Cardiac fibroblast (primary cell): ENCODE results near the gene SMIM24.

Experiments
- DNase-seq, 2 donors: peaks; one replicate each; pipeline versions ENCODE4 v3.0.0 to v3.0.0-alpha.2; 2010; ENCODE audit warnings: low read depth in 2 of 2
- H3K4me3 ChIP-seq, 2 donors: replicated peaks in 1 of 2; 1 replicate in 1 of 2; 2 replicates in 1 of 2; pipeline ENCODE4 v1.5.1; 2011; ENCODE audit warnings: low read depth in 2 of 2, low read length in 2 of 2, mild to moderate bottlenecking in 2 of 2, moderate library complexity in 1 of 2
- CTCF ChIP-seq: IDR thresholded peaks from one replicate; pipeline ENCODE4 v1.5.1; 2011; ENCODE audit warnings: low read depth, mild to moderate bottlenecking, low read length, inconsistent platforms

Gene SMIM24

GRCh38 chr19:3496392-3497273 is 16.3 kb upstream of the SMIM24 start:
- DNase-seq: no peak
- no peak for TF ChIP-seq CTCF
- H3K4me3 ChIP-seq: no peak overlapping the region

DNA sequence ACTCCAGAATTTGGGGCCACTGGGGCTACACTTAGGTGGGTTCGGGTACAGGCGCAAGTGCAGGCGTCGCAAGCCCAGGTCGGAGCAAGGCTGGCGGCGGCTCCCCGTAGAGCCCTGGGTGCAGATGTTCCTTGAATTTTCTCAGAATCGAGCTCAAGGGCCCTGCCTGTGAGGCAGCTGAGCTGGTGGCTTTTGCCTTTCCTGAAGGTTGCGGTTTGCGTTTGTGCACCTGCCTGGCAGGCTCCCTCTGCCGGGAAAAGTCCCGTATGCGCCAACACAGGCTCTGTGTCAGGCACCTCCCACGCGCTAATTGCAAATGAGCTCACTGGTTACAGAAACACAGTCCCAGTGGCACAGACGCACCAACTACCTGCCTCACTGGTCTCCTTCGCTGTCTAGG is 14.2 kb upstream of the SMIM24 start:
- no peak overlapping the region for H3K4me3 ChIP-seq
- TF ChIP-seq CTCF: no peak
- DNase-seq: no peak

DNA sequence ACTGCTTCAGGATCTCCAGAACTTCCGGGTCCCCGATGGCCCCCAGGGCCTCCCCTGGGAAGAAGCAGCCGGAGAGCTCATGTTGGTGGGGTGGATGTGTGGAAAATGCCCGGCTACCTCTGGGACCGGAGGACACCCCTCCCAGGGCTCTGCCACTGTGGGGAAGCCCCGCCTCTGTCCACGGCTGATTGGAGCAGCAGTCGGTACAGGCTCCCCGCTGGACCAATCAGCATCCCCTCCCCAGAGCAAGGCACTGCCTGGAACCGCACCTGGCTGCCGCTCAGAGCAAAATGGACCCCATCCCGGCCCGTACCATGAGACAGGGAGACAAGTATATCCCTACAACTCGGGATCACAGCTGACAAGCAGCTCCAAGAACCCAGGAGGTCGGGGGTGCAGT is 13.7 kb upstream of the SMIM24 start:
- no peak overlapping the region for H3K4me3 ChIP-seq
- no peak for DNase-seq
- TF ChIP-seq CTCF: no peak

- TF ChIP-seq CTCF: no peak
- no peak overlapping the region for H3K4me3 ChIP-seq
- DNase-seq: no peak
These were observed 13.3 kb upstream of the SMIM24 start for GRCh38 chr19:3493651-3494050.

DNA sequence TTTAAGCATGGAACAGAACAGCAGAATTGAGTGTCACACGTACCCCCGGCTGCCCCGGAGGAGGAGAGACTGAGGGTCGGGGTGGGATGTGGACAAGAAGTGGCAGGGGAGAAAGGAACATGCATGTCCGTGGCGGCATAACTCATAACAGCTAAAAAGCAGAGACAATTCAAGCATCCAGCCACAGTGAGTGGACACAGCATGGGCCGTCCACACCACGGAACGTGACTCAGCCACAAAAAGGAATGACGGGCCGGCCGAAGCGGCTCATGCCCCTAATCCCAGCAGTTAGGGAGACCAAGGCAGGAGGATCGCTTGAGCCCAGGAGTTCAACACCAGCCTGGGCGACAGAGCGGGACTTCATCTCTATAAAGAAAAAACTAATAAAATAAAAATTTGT is 12.6 kb upstream of the SMIM24 start:
- no peak overlapping the region for H3K4me3 ChIP-seq
- no peak for DNase-seq
- TF ChIP-seq CTCF: no peak

- H3K4me3 ChIP-seq: no peak overlapping the region
- no peak for TF ChIP-seq CTCF
- no peak for DNase-seq
These were observed 12.0 kb upstream of the SMIM24 start for GRCh38 chr19:3492131-3492839.
